ENCODE measurements around the gene BTBD10. TPM values are rescaled to one million over a fixed set of nuclear protein-coding genes. Genes with fewer than 3 reads are reported as not detected.

The BTBD10 gene
- total and polyA plus RNA-seq, 4 donors, result 3.7 to 12.7 (median 8.8) TPM

GRCh38 chr11:13448876-13449275 lies 14.1 kb downstream of the BTBD10 start:
- peak overlapping the region in 1 of 2 donors; percentile 9 for H3K27ac ChIP-seq (ENCODE audit: low read depth in 1 of 2, low read length in 2 of 2)
- H3K4me3 ChIP-seq (ENCODE audit: low read depth in 1 of 3, low read length in 3 of 3), result no peak overlapping the region
- H3K9me3 ChIP-seq (ENCODE audit: control insufficient read depth in 4 of 4, low read length in 3 of 4), result no peaks in the 10 kb centered on the region
- WGBS, result 74% methylated on average over 2 of the region's 2 CpGs
- peaks cover 3 to 15% (median 10%) of the 10 kb centered on the region in 4 donors for H3K4me1 ChIP-seq (ENCODE audit: control insufficient read depth in 4 of 4, insufficient read depth in 4 of 4, low read length in 3 of 4)
- no peaks in the 10 kb centered on the region for H3K27me3 ChIP-seq (ENCODE audit: control insufficient read depth in 4 of 4, insufficient read depth in 4 of 4, low read length in 3 of 4)
- no peaks in the 10 kb centered on the region for H3K36me3 ChIP-seq (ENCODE audit: control insufficient read depth in 4 of 4, insufficient read depth in 3 of 4, low read depth in 1 of 4, low read length in 3 of 4)
- H3K9ac ChIP-seq (ENCODE audit: low read depth in 1 of 2, low read length in 2 of 2), result no peak overlapping the region
- TF ChIP-seq FOXA1 (IDR thresholded peaks at IDR 0.05) (no peak), ZBTB33 (IDR thresholded peaks at IDR 0.05) (peak; percentile 11), ATF3 (IDR thresholded peaks at IDR 0.05) (peak; percentile 72), JUND (IDR thresholded peaks at IDR 0.05) (no peak), NR2F2 (IDR thresholded peaks at IDR 0.05) (no peak)
- no peak for DNase-seq (ENCODE audit: low spot score)

GRCh38 chr11:13446444-13446843 lies 16.6 kb downstream of the BTBD10 start:
- Histone ChIP-seq H3K27ac (ENCODE audit: low read depth in 1 of 2, low read length in 2 of 2) (no peak overlapping the region), H3K9me3 (ENCODE audit: control insufficient read depth in 4 of 4, low read length in 3 of 4) (no peaks in the 10 kb centered on the region)

More at GRCh38 chr11:13446444-13446843, 16.6 kb downstream of the BTBD10 start:
- H3K36me3 ChIP-seq (ENCODE audit: control insufficient read depth in 4 of 4, insufficient read depth in 3 of 4, low read depth in 1 of 4, low read length in 3 of 4), result no peaks in the 10 kb centered on the region
- H3K4me1 ChIP-seq (ENCODE audit: control insufficient read depth in 4 of 4, insufficient read depth in 4 of 4, low read length in 3 of 4), result peaks cover 3 to 14% (median 9%) of the 10 kb centered on the region in 4 donors
- no peak for DNase-seq (ENCODE audit: low spot score)
- TF ChIP-seq ZBTB33 (IDR thresholded peaks at IDR 0.05), result no peak
- TF ChIP-seq GABPA (IDR thresholded peaks at IDR 0.05 in 1 of 2, conservative IDR thresholded peaks at IDR 0.05 in 1 of 2), result no peak
- no peak for TF ChIP-seq NR2F2 (IDR thresholded peaks at IDR 0.05)
- TF ChIP-seq TAF1 (conservative IDR thresholded peaks at IDR 0.05), result no peak
- no peak for TF ChIP-seq SP1 (IDR thresholded peaks at IDR 0.05)
- no peak for TF ChIP-seq RAD21 (IDR thresholded peaks at IDR 0.05)
- no peak for TF ChIP-seq YY1 (IDR thresholded peaks at IDR 0.05)
- TF ChIP-seq CTCF (IDR thresholded peaks at IDR 0.05; ENCODE audit: low read depth, low read length, missing input control), result no peak
- TF ChIP-seq JUND (IDR thresholded peaks at IDR 0.05), result no peak
- TF ChIP-seq HNF4G (IDR thresholded peaks at IDR 0.05), result no peak
- TF ChIP-seq RXRA (IDR thresholded peaks at IDR 0.05), result no peak
- no peak for TF ChIP-seq REST (IDR thresholded peaks at IDR 0.05)
- TF ChIP-seq FOXA2 (IDR thresholded peaks at IDR 0.05), result no peak
- H3K27me3 ChIP-seq (ENCODE audit: control insufficient read depth in 4 of 4, insufficient read depth in 4 of 4, low read length in 3 of 4), result no peaks in the 10 kb centered on the region
- no peak overlapping the region for H3K9ac ChIP-seq (ENCODE audit: low read depth in 1 of 2, low read length in 2 of 2)
- H3K4me3 ChIP-seq (ENCODE audit: low read depth in 1 of 3, low read length in 3 of 3), result no peak overlapping the region
